ENCODE measurements around the gene MYL12A. TPM values are rescaled to one million over a fixed set of nuclear protein-coding genes. Genes with fewer than 3 reads are reported as not detected.
"Not testable (repeated sequence)": the region's sequence is repeated elsewhere in the genome, so short reads cannot be mapped to it uniquely, and the experiment has no call there.

The MYL12A gene
- total RNA-seq, 4 donors from 2014 or later, result 526 to 2,307 (median 1,474) TPM

DNA sequence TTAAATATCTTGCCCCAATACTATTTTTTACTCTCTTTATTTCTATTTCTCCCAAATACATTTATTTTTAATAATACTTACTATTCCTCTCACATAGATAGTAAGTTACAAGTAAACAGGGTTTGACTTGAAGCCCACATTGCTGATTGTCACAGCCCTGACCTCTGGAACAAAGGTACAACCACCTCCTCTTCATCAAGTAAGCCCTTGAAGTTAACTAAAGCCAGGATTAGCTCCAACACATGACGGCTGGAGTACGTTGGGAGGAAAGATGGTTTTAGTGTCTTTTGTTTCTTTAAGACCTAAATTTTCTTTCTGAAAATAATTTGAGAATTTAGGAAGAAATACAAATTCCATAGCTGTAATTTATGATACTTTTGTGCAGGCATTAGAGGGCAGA, 28.8 kb upstream of the MYL12A start:
- in situ Hi-C loops (cut with MboI; ENCODE audit: low sequenced_read_pairs in 4 of 4) (no loop called here), intact Hi-C loops (cut with DNase I; ENCODE audit: low total_unique reads) (no loop called here)
- no peaks in the 10 kb centered on the region for H3K36me3 ChIP-seq
- H3K4me1 ChIP-seq, result peaks cover 41 to 44% of the 10 kb centered on the region in 2 donors
- DNase-seq (no peak), ATAC-seq (peak; percentile 35 to 36)
- no peaks in the 10 kb centered on the region for H3K27me3 ChIP-seq
- peak overlapping the region; percentile 50 to 67 (median 58) for H3K4me3 ChIP-seq
- no peaks in the 10 kb centered on the region for H3K9me3 ChIP-seq
- TF ChIP-seq POLR2A (IDR thresholded peaks at IDR 0.05), result no peak
- TF ChIP-seq, protein P1, sequence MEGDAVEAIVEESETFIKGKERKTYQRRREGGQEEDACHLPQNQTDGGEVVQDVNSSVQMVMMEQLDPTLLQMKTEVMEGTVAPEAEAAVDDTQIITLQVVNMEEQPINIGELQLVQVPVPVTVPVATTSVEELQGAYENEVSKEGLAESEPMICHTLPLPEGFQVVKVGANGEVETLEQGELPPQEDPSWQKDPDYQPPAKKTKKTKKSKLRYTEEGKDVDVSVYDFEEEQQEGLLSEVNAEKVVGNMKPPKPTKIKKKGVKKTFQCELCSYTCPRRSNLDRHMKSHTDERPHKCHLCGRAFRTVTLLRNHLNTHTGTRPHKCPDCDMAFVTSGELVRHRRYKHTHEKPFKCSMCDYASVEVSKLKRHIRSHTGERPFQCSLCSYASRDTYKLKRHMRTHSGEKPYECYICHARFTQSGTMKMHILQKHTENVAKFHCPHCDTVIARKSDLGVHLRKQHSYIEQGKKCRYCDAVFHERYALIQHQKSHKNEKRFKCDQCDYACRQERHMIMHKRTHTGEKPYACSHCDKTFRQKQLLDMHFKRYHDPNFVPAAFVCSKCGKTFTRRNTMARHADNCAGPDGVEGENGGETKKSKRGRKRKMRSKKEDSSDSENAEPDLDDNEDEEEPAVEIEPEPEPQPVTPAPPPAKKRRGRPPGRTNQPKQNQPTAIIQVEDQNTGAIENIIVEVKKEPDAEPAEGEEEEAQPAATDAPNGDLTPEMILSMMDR (IDR thresholded peaks at IDR 0.05 in 4 of 5, conservative IDR thresholded peaks at IDR 0.05 in 1 of 5), result no peak
- peak overlapping the region; percentile 81 to 90 (median 89) for H3K27ac ChIP-seq

DNA sequence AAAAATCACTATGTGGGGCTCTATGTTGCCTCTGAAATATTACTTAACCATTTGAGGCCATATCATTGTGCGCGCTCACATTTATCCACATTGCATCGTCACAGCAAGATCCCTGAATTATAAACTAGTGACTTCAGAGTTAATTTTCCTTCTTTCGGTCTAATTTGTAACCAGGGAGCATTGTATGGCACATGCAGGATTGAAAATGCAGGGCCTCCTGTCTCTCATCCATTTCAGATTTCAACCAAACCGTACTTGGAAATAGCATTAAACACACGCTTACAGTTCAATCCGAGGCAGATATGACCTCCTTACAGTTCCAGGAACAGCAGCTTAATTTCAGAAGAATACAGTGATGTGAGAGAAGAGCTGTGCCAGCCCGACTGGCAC, 28.4 kb upstream of the MYL12A start:
- Histone ChIP-seq H3K4me1 (peaks cover 37 to 40% of the 10 kb centered on the region in 2 donors), H3K27ac (peak overlapping the region; percentile 81 to 90 (median 89)), H3K27me3 (no peaks in the 10 kb centered on the region), H3K36me3 (no peaks in the 10 kb centered on the region), H3K4me3 (peak overlapping the region; percentile 50 to 67 (median 58)), H3K9me3 (no peaks in the 10 kb centered on the region)
- in situ Hi-C loops (cut with MboI; ENCODE audit: low sequenced_read_pairs in 4 of 4), result no loop called here
- no peak for TF ChIP-seq POLR2A (IDR thresholded peaks at IDR 0.05)
- TF ChIP-seq, protein P1 (IDR thresholded peaks at IDR 0.05 in 4 of 5, conservative IDR thresholded peaks at IDR 0.05 in 1 of 5), result no peak
- DNase-seq (no peak), ATAC-seq (peak; percentile 6 to 14)
- intact Hi-C loops (cut with DNase I; ENCODE audit: low total_unique reads), result no loop called here

GRCh38 chr18:3219631-3220335, 27.8 kb upstream of the MYL12A start, which contains the start of gene MYOM1:
Gene MYOM1 (minus strand): TSS chr18:3219968. CDS start chr18:3215223, 4,745 bp downstream.
- H3K4me3 ChIP-seq, result peak within 1 kb of the TSS; percentile 50 to 67 (median 58)
- no peaks in the 10 kb centered on the region for H3K9me3 ChIP-seq
- in situ Hi-C loops (cut with MboI; ENCODE audit: low sequenced_read_pairs in 4 of 4), result no loop called here
- peak within 1 kb of the TSS; percentile 81 to 90 (median 89) for H3K27ac ChIP-seq
- intact Hi-C loops (cut with DNase I; ENCODE audit: low total_unique reads), result loop anchor here (1.0 kb wide), 1 partner anchor 28 kb away; the partner anchor contains the start of gene MYL12A
- DNase-seq (peak; percentile 35 to 60), ATAC-seq (peak; percentile 67 to 73)
- no peaks in the 10 kb centered on the region for H3K27me3 ChIP-seq
- no peaks in the 10 kb centered on the region for H3K36me3 ChIP-seq
- TF ChIP-seq POLR2A (IDR thresholded peaks at IDR 0.05), result peak in 1 of 2 donors; percentile 67
- TF ChIP-seq, protein P1 (IDR thresholded peaks at IDR 0.05 in 4 of 5, conservative IDR thresholded peaks at IDR 0.05 in 1 of 5), result no peak
- H3K4me1 ChIP-seq, result peaks cover 35 to 36% of the 10 kb centered on the region in 2 donors

GRCh38 chr18:3220868-3221267, 26.7 kb upstream of the MYL12A start:
- H3K4me3 ChIP-seq; H3K9me3 ChIP-seq; in situ Hi-C loops (cut with MboI; ENCODE audit: low sequenced_read_pairs in 4 of 4); H3K36me3 ChIP-seq; ATAC-seq; DNase-seq; H3K27me3 ChIP-seq: not testable (repeated sequence)
- Histone ChIP-seq H3K4me1 (peaks cover 34 to 39% of the 10 kb centered on the region in 2 donors), H3K27ac (peak overlapping the region; percentile 81 to 90 (median 89))
- intact Hi-C loops (cut with DNase I; ENCODE audit: low total_unique reads), result loop anchor here (1.0 kb wide), 1 partner anchor 26 kb away; the partner anchor contains the start of gene MYL12A

DNA sequence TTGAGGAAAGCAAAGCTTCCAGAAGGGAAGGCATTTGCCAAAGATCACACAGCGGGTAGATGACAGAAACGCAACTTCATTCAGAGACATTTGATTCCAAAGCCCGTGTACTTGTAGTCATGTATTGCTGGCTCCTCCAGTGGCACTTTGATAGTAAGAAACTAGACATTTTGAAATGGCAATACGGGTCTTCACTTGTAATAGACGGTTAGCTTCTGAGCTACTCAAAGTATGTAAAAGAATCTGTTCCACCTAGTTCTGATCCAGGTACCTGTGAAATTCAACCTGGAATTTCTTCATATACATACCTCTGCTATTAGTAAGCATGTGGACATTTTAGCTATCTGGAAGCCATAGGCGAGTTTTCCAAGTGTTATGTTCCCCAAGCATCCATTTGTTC, 26.1 kb upstream of the MYL12A start:
- ATAC-seq (no peak), DNase-seq (no peak)
- in situ Hi-C loops (cut with MboI; ENCODE audit: low sequenced_read_pairs in 4 of 4) (no loop called here), intact Hi-C loops (cut with DNase I; ENCODE audit: low total_unique reads) (no loop called here)
- no peaks in the 10 kb centered on the region for H3K36me3 ChIP-seq
- H3K27me3 ChIP-seq, result no peaks in the 10 kb centered on the region
- H3K4me1 ChIP-seq, result peaks cover 29 to 36% of the 10 kb centered on the region in 2 donors
- no peak overlapping the region for H3K4me3 ChIP-seq
- TF ChIP-seq POLR2A (IDR thresholded peaks at IDR 0.05), result no peak
- TF ChIP-seq, protein P1 (IDR thresholded peaks at IDR 0.05 in 4 of 5, conservative IDR thresholded peaks at IDR 0.05 in 1 of 5), result no peak
- H3K27ac ChIP-seq, result peak overlapping the region; percentile 81 to 90 (median 89)
- H3K9me3 ChIP-seq, result no peaks in the 10 kb centered on the region
